IMR-90 (cell line): Measurements from ENCODE around the gene DPYD. TPM values are rescaled to one million over a fixed set of nuclear protein-coding genes. Genes with fewer than 3 reads are reported as not detected.
A peak's percentile ranks its signal among the peaks of the same experiment; 100 is the strongest.

Source experiments
- ATAC-seq: fragments of 200-7000 bp; cut with Tn5 transposase; 2 replicates; pipeline ENCODE4 v1.9.1; 2020; ENCODE audit warnings: low read depth, mild to moderate bottlenecking, moderate library complexity
- BruUV-seq: library from RNA; stranded (reverse); fragments of 400-500 nt; replicated peaks from 2 replicates; lab custom pipeline; 2021; lab: Mats Ljungman, UMichigan
- CTCF ChIA-PET: fragments of 300-600 bp; formaldehyde crosslinking; extraction: SDS; loops from one replicate; lab custom pipeline; 2021; ENCODE audit warnings: antibody characterized with exemption; lab: Yijun Ruan, JAX
- POLR2A ChIA-PET: fragments of 300-600 bp; sonication (Branson Sonifier 250); formaldehyde crosslinking; loops from one replicate; lab custom pipeline; 2022; ENCODE audit warnings: antibody characterized with exemption; ENCODE audit not compliant: unreplicated experiment; lab: Charles Lee
- DNase-seq: peaks from one replicate; pipeline ENCODE4 v3.0.0; 2013
- H2AFZ ChIP-seq: replicated peaks from 2 replicates; pipeline ENCODE3; 2013; ENCODE audit warnings: low read length, mild to moderate bottlenecking; ENCODE audit not compliant: poor library complexity
- H2AK5ac ChIP-seq: 2 replicates; pipeline ENCODE4 v1.6.1; 2013; ENCODE audit warnings: low read depth, low read length, inconsistent platforms
- H2AK9ac ChIP-seq: replicated peaks from 2 replicates; pipeline ENCODE3; 2013; ENCODE audit warnings: mild to moderate bottlenecking, low read depth, low read length, moderate library complexity; ENCODE audit not compliant: poor library complexity
- H2BK120ac ChIP-seq: 2 replicates; pipeline ENCODE4 v1.6.1; 2013; ENCODE audit warnings: low read depth, low read length, inconsistent platforms
- H2BK15ac ChIP-seq: 3 replicates; pipeline ENCODE4 v1.6.1; 2013; ENCODE audit warnings: low read depth, low read length, inconsistent platforms
- H2BK20ac ChIP-seq: 2 replicates; pipeline ENCODE4 v1.6.1; 2013; ENCODE audit warnings: low read depth, mild to moderate bottlenecking, inconsistent platforms, low read length, moderate library complexity
- H2BK5ac ChIP-seq: 2 replicates; pipeline ENCODE4 v1.6.1; 2013; ENCODE audit warnings: mild to moderate bottlenecking, low read depth, low read length, inconsistent platforms; ENCODE audit not compliant: poor library complexity, severe bottlenecking
- H3K14ac ChIP-seq: replicated peaks from 2 replicates; pipeline ENCODE4 v1.6.1; 2013; ENCODE audit warnings: low read depth, low read length, inconsistent platforms
- H3K18ac ChIP-seq: 2 replicates; pipeline ENCODE4 v1.6.1; 2013; ENCODE audit warnings: low read depth, low read length, control low read depth
- H3K23ac ChIP-seq: 2 replicates; pipeline ENCODE4 v1.6.1; 2013; ENCODE audit warnings: low read depth, low read length, inconsistent platforms
- H3K27ac ChIP-seq: 2 replicates; pipeline ENCODE4 v1.5.1; 2013; ENCODE audit warnings: mild to moderate bottlenecking, control low read depth, low read length; ENCODE audit not compliant: insufficient read depth
- H3K27me3 ChIP-seq: 2 replicates; pipeline ENCODE4 v1.6.1; 2013; ENCODE audit warnings: low read length; ENCODE audit not compliant: control insufficient read depth, insufficient read depth
- H3K36me3 ChIP-seq: 2 replicates; pipeline ENCODE4 v1.6.1; 2013; ENCODE audit warnings: low read length, mixed read lengths; ENCODE audit not compliant: control insufficient read depth, insufficient read depth
- H3K4ac ChIP-seq: 2 replicates; pipeline ENCODE4 v1.6.1; 2013; ENCODE audit warnings: low read depth, low read length, inconsistent platforms
- H3K4me1 ChIP-seq: 2 replicates; pipeline ENCODE4 v1.6.1; 2013; ENCODE audit warnings: low read length, mixed read lengths; ENCODE audit not compliant: control insufficient read depth, insufficient read depth
- H3K4me2 ChIP-seq: 2 replicates; pipeline ENCODE4 v1.6.1; 2013; ENCODE audit warnings: low read depth, mild to moderate bottlenecking, control low read depth, low read length, moderate library complexity
- H3K4me3 ChIP-seq: 2 replicates; pipeline ENCODE4 v1.5.1; 2013; ENCODE audit warnings: low read depth, mild to moderate bottlenecking, control low read depth, low read length, moderate library complexity; ENCODE audit not compliant: insufficient read depth
- H3K56ac ChIP-seq: 2 replicates; pipeline ENCODE4 v1.6.1; 2013; ENCODE audit warnings: low read length, inconsistent platforms; ENCODE audit not compliant: insufficient read depth; ENCODE audit errors: extremely low read depth
- H3K79me1 ChIP-seq, 2 experiments: 2 replicates each; pipeline ENCODE4 v1.6.1; 2013; ENCODE audit warnings: low read length in 2 of 2, inconsistent platforms in 1 of 2, low read depth in 1 of 2
- H3K9ac ChIP-seq: 2 replicates; pipeline ENCODE4 v1.6.1; 2013; ENCODE audit warnings: low read depth, low read length, control low read depth
- H3K9me1 ChIP-seq: 2 replicates; pipeline ENCODE4 v1.6.1; 2013; ENCODE audit warnings: low read length, inconsistent platforms; ENCODE audit not compliant: insufficient read depth
- H3K9me3 ChIP-seq: 2 replicates; pipeline ENCODE4 v1.6.1; 2013; ENCODE audit warnings: low read length; ENCODE audit not compliant: control insufficient read depth, insufficient read depth
- H4K20me1 ChIP-seq: 2 replicates; pipeline ENCODE4 v1.6.1; 2013; ENCODE audit warnings: low read length, inconsistent platforms; ENCODE audit not compliant: insufficient read depth
- H4K5ac ChIP-seq: 2 replicates; pipeline ENCODE4 v1.6.1; 2013; ENCODE audit warnings: mild to moderate bottlenecking, low read depth, low read length, control low read depth
- H4K8ac ChIP-seq, 2 experiments: 2 replicates each; pipeline ENCODE4 v1.6.1; 2013; ENCODE audit warnings: low read depth in 2 of 2, low read length in 2 of 2, control low read depth in 1 of 2, inconsistent platforms in 1 of 2
- H4K91ac ChIP-seq: 2 replicates; pipeline ENCODE4 v1.6.1; 2013; ENCODE audit warnings: low read depth, low read length, inconsistent platforms; ENCODE audit not compliant: insufficient read depth
- BHLHE40 ChIP-seq: fragments of 150-350 bp; IDR thresholded peaks from 2 replicates; pipeline ENCODE4 v1.6.1; 2016; ENCODE audit warnings: mild to moderate bottlenecking, low read depth, low read length
- CEBPB ChIP-seq: IDR thresholded peaks from 2 replicates; pipeline ENCODE4 v1.6.1; 2012; ENCODE audit warnings: low read depth, low read length, improper control_type of control experiment
- CHD1 ChIP-seq: IDR thresholded peaks from 2 replicates; pipeline ENCODE4 v1.6.1; 2012; ENCODE audit warnings: low read depth, low read length, improper control_type of control experiment
- CTCF ChIP-seq: conservative IDR thresholded peaks from 2 replicates; pipeline ENCODE4 v1.5.1; 2012; ENCODE audit warnings: mild to moderate bottlenecking, low read depth, low read length, improper control_type of control experiment
- FOS ChIP-seq: fragments of 150-350 bp; IDR thresholded peaks from 2 replicates; pipeline ENCODE4 v1.6.1; 2016; ENCODE audit warnings: low read depth, low read length
- MAFK ChIP-seq: IDR thresholded peaks from 2 replicates; pipeline ENCODE4 v1.6.1; 2012; ENCODE audit warnings: low read depth, low read length, improper control_type of control experiment
- MAZ ChIP-seq: IDR thresholded peaks from 2 replicates; pipeline ENCODE4 v1.6.1; 2012; ENCODE audit warnings: low read depth, mild to moderate bottlenecking, low read length, improper control_type of control experiment, moderate library complexity, borderline replicate concordance
- MXI1 ChIP-seq: IDR thresholded peaks from 2 replicates; pipeline ENCODE4 v1.6.1; 2012; ENCODE audit warnings: low read depth, mild to moderate bottlenecking, low read length, moderate library complexity, borderline replicate concordance
- NFE2L2 ChIP-seq: fragments of 150-350 bp; IDR thresholded peaks from 2 replicates; pipeline ENCODE4 v1.6.1; 2016; ENCODE audit warnings: low read depth, mild to moderate bottlenecking, low read length
- POLR2A ChIP-seq: IDR thresholded peaks from 2 replicates; pipeline ENCODE4 v1.6.1; 2012; ENCODE audit warnings: mild to moderate bottlenecking, low read depth, low read length
- RAD21 ChIP-seq: IDR thresholded peaks from 2 replicates; pipeline ENCODE4 v1.6.1; 2012; ENCODE audit warnings: low read length, improper control_type of control experiment
- RCOR1 ChIP-seq: IDR thresholded peaks from 2 replicates; pipeline ENCODE4 v1.6.1; 2012; ENCODE audit warnings: mild to moderate bottlenecking, low read length, improper control_type of control experiment; ENCODE audit not compliant: insufficient replicate concordance
- RFX5 ChIP-seq: IDR thresholded peaks from 2 replicates; pipeline ENCODE4 v1.8.0; 2012; ENCODE audit warnings: low read depth, mild to moderate bottlenecking, low read length, moderate library complexity
- SMC3 ChIP-seq: fragments of 150-350 bp; IDR thresholded peaks from 2 replicates; pipeline ENCODE4 v1.6.1; 2016; ENCODE audit warnings: low read depth, mild to moderate bottlenecking, antibody characterized with exemption, low read length, moderate library complexity
- USF2 ChIP-seq: fragments of 150-350 bp; IDR thresholded peaks from 2 replicates; pipeline ENCODE4 v1.6.1; 2017; ENCODE audit warnings: mild to moderate bottlenecking, antibody characterized with exemption, low read length, low read depth
- WGBS, 2 experiments: methylation state at CpG; one replicate each; pipeline versions ENCODE4 v1.1.5 to v1.1.7; 2013; ENCODE audit warnings: missing lambda C conversion rate in 2 of 2; ENCODE audit not compliant: insufficient read length in 1 of 2; ENCODE audit errors: extremely low coverage in 2 of 2; 5-methylcytosine and 5-hydroxymethylcytosine counted together
- dilution Hi-C: fragments of 300-500 bp; cut with HindIII; formaldehyde crosslinking; loops from one replicate; pipeline ENCODE4 v1.14.3; 2018; ENCODE audit warnings: low sequenced_read_pairs; ENCODE audit not compliant: unreplicated experiment
- in situ Hi-C: fragments of 300-500 bp; cut with MboI; formaldehyde crosslinking; loops from 3 replicates; pipeline ENCODE4 v1.14.3; 2019; ENCODE audit warnings: low sequenced_read_pairs, inconsistent platforms, mixed read lengths
- intact Hi-C: fragments of 100-400 bp; cut with micrococcal nuclease; formaldehyde crosslinking; loops from 2 replicates; pipeline ENCODE4 v1.10.0; 2022
- polyA plus RNA-seq, 3 experiments: library from polyadenylated mRNA; depleted of rRNA; stranded (reverse); fragments of >200 nt; gene quantifications; 2 replicates each; pipeline ENCODE4 v1.2.3, GENCODE V29; 2012; ENCODE audit warnings: low replicate concordance in 1 of 3
- total RNA-seq: library from RNA; depleted of rRNA; stranded (reverse); fragments of >200 nt; gene quantifications from 2 replicates; pipeline ENCODE4 v1.2.3, GENCODE V29; 2012
- TF ChIP-seq, protein P1 (sequence below): fragments of 150-350 bp; IDR thresholded peaks from 2 replicates; pipeline ENCODE4 v1.6.1; 2016; ENCODE audit warnings: low read depth, mild to moderate bottlenecking, low read length, moderate library complexity, borderline replicate concordance

The DPYD gene
- total and polyA plus RNA-seq, 2 of the 4 experiments (the other 2 are of a cell fraction): 9.3 to 47.3 TPM

DNA sequence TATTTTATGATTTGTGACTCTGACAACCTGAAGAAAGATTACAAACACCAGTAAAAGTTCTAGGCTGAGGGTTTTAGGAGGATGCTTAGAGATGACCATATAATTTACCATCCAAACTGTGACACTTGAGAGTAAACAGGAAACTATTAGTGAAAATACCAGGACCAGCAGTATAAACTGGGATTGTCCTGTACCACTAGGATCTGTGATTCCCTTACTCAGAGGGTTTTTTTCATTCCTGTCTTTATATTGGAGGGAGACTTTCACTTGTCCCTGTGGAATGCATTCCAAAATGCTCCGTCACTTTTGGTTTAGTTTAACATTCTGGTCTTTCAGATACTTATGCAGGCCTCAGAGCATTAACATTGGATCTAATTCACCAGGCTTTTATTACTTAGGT lies 716.4 kb downstream of the DPYD start:
- Histone ChIP-seq H3K18ac (no peak overlapping the region), H4K20me1 (no peaks in the 10 kb centered on the region), H2AK5ac (no peak overlapping the region), H3K27me3 (no peaks in the 10 kb centered on the region), H3K9me1 (no peaks in the 10 kb centered on the region), H3K4me2 (peak overlapping the region; percentile 40; the same call in 1 of the 2 replicates), H3K79me1 (no peaks in the 10 kb centered on the region), H3K56ac (no peak overlapping the region), H2BK15ac (no peak overlapping the region), H2AK9ac (no peak overlapping the region), H4K8ac (no peak overlapping the region), H2BK5ac (no peak overlapping the region), H4K91ac (no peak overlapping the region), H3K4me1 (peaks cover 5% of the 10 kb centered on the region; the same call in 1 of the 2 replicates), H3K4me3 (no peak overlapping the region), H3K9me3 (no peaks in the 10 kb centered on the region), H3K36me3 (no peaks in the 10 kb centered on the region), H2BK120ac (no peak overlapping the region), H3K27ac (no peak overlapping the region), H3K4ac (no peak overlapping the region), H3K14ac (no peak overlapping the region), H4K5ac (no peak overlapping the region), H3K9ac (no peak overlapping the region), H3K23ac (no peak overlapping the region), H2BK20ac (no peak overlapping the region), H2AFZ (no peak overlapping the region)
- dilution Hi-C loops (no loop called here), intact Hi-C loops (loop anchor here (10.0 kb wide), 1 partner anchor 1260 kb away; no protein-coding TSS in a partner anchor), in situ Hi-C loops (no loop called here)
- no CpG with 5 or more reads among the region's 1 CpG for WGBS, 2 experiments
- CTCF ChIA-PET: interaction anchor here (0.5 to 0.6 kb wide), 2 partner anchors 58 to 321 kb away, joined by 3 to 4 read pairs; no protein-coding TSS in a partner anchor
- ATAC-seq (peak; percentile 98), DNase-seq (peak; percentile 75)
- TF ChIP-seq FOS: no peak
- TF ChIP-seq RCOR1: no peak
- TF ChIP-seq MAFK: no peak
- no peak for TF ChIP-seq CTCF
- TF ChIP-seq MXI1: no peak
- TF ChIP-seq RFX5: no peak
- TF ChIP-seq NFE2L2: no peak
- TF ChIP-seq CHD1: no peak
- no peak for TF ChIP-seq POLR2A
- TF ChIP-seq USF2: no peak
- no peak for TF ChIP-seq SMC3
- no peak for TF ChIP-seq RAD21
- TF ChIP-seq CEBPB: no peak
- no peak for TF ChIP-seq BHLHE40
- TF ChIP-seq, protein P1, sequence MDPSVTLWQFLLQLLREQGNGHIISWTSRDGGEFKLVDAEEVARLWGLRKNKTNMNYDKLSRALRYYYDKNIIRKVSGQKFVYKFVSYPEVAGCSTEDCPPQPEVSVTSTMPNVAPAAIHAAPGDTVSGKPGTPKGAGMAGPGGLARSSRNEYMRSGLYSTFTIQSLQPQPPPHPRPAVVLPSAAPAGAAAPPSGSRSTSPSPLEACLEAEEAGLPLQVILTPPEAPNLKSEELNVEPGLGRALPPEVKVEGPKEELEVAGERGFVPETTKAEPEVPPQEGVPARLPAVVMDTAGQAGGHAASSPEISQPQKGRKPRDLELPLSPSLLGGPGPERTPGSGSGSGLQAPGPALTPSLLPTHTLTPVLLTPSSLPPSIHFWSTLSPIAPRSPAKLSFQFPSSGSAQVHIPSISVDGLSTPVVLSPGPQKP: no peak
- TF ChIP-seq MAZ: no peak
- no TSS peak for BruUV-seq
- POLR2A ChIA-PET: no interaction called here
